Esophagus muscularis mucosa (tissue), 4 donors: ENCODE measurements around the gene C2CD3. TPM values are rescaled to one million over a fixed set of nuclear protein-coding genes. Genes with fewer than 3 reads are reported as not detected.

Experiments used
- DNase-seq: peaks from one replicate; pipeline ENCODE4 v3.0.0-alpha.2; 2017; ENCODE audit errors: extremely low spot score
- H3K27ac ChIP-seq, 4 donors: fragments of 200-600 bp; sonication (generic); replicated peaks in 1 of 4; 1 replicate in 3 of 4; 2 replicates in 1 of 4; pipeline ENCODE4 v1.5.1; 2016 to 2019; ENCODE audit warnings: mild to moderate bottlenecking in 1 of 4
- H3K27me3 ChIP-seq, 4 donors: fragments of 200-600 bp; sonication (generic); one replicate each; pipeline versions ENCODE4 v1.5.1 to v1.6.0; 2016 to 2019
- H3K36me3 ChIP-seq, 4 donors: fragments of 200-600 bp; sonication (generic); one replicate each; pipeline ENCODE4 v1.5.1; 2016 to 2019
- H3K4me1 ChIP-seq, 4 donors: fragments of 200-600 bp; sonication (generic); one replicate each; pipeline ENCODE4 v1.5.1; 2016 to 2019
- H3K4me3 ChIP-seq, 4 donors: fragments of 200-600 bp; sonication (generic); 1 replicate in 2 of 4; 2 replicates in 2 of 4; pipeline ENCODE4 v1.5.1; 2016 to 2019; ENCODE audit warnings: mild to moderate bottlenecking in 4 of 4, moderate library complexity in 1 of 4
- H3K9me3 ChIP-seq, 4 donors: fragments of 200-600 bp; sonication (generic); 1 replicate in 3 of 4; 2 replicates in 1 of 4; pipeline ENCODE4 v1.5.1; 2016 to 2019
- EP300 ChIP-seq: sonication (generic); formaldehyde crosslinking; IDR thresholded peaks from one replicate; pipeline ENCODE4 v1.6.1; 2017; ENCODE audit warnings: antibody characterized with exemption
- POLR2A ChIP-seq: fragments of 450-650 bp; IDR thresholded peaks from one replicate; pipeline ENCODE4 v1.6.1; 2017; ENCODE audit warnings: antibody characterized with exemption, moderate library complexity, mild to moderate bottlenecking, low read depth
- POLR2AphosphoS5 ChIP-seq, 2 donors: sonication (generic); formaldehyde crosslinking; IDR thresholded peaks; one replicate each; pipeline ENCODE4 v1.6.1; 2017; ENCODE audit warnings: antibody characterized with exemption in 2 of 2
- WGBS: methylation state at CpG from one replicate; pipeline ENCODE4 v1.1.5; 2018; 5-methylcytosine and 5-hydroxymethylcytosine counted together
- intact Hi-C: fragments of 100-400 bp; cut with DNase I; formaldehyde crosslinking; loops from one replicate; pipeline ENCODE4 v1.15.1; 2023
- total RNA-seq, 4 donors: library from RNA; depleted of rRNA; stranded (reverse); fragments of >200 nt; gene quantifications; one replicate each; pipeline versions ENCODE4 v1.1.0 to v1.2.1, GENCODE V29; 2016
- TF ChIP-seq, protein P1 (sequence below), 3 experiments: fragments of 200-600 bp in 2 of 3; fragments of 450-650 bp in 1 of 3; sonication (generic) in 2 of 3; IDR thresholded peaks; one replicate each; pipeline ENCODE4 v1.5.1; 2017 to 2019; ENCODE audit warnings: antibody characterized with exemption in 3 of 3, mild to moderate bottlenecking in 2 of 3, moderate library complexity in 1 of 3

Gene C2CD3
- total RNA-seq, 4 donors from 2014 or later: 17.9 to 31.5 (median 22.4) TPM

- intact Hi-C loops: no loop called here
- peak overlapping the region; percentile 68 to 76 (median 72) for H3K27ac ChIP-seq
- H3K4me1 ChIP-seq: peaks cover 24 to 36% (median 25%) of the 10 kb centered on the region in 4 donors
These were observed 151.6 kb downstream of the C2CD3 start for GRCh38 chr11:74019104-74019738.

DNA sequence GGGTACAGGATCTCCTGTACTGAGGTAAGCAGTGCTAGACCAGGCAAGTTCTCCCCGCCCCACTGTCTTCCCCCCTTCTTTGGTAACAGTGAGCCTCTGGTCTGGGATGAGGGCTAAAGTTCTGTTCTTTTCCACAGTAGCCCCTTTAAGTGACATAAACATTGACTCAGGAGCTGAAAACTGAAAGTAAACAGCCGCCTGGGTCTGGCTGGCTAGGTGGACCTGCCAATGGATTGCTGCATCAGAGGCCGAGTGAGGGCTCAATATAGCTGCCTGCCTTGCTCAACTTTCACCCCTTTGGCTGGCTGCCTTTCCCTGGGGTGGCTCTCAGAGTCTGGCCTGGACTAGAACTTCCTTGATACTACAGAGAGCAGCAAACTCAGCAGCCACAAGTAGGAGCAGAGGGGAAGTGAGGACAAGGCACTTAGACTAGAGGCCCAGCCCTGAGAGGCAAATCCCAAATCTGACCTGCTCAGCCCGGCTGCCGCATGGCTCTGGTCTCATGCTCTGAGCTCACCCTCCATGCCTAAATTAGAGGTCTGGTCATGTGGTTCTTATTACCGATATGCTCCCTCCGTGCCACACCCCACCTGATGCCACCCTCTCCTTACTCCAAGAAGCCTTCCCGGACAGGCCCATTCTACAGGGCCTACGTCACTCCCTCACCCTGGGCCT, 152.3 kb downstream of the C2CD3 start:
- 69% methylated on average over 7 of the region's 9 CpGs for WGBS
- H3K4me1 ChIP-seq: peaks cover 24 to 36% (median 25%) of the 10 kb centered on the region in 4 donors
- H3K4me3 ChIP-seq: no peak overlapping the region
- H3K27me3 ChIP-seq: no peaks in the 10 kb centered on the region
- no peaks in the 10 kb centered on the region for H3K9me3 ChIP-seq
- TF ChIP-seq POLR2A (no peak), POLR2AphosphoS5 (IDR thresholded peaks at IDR 0.05) (peak; percentile 55 to 62), EP300 (no peak)
- TF ChIP-seq, protein P1, sequence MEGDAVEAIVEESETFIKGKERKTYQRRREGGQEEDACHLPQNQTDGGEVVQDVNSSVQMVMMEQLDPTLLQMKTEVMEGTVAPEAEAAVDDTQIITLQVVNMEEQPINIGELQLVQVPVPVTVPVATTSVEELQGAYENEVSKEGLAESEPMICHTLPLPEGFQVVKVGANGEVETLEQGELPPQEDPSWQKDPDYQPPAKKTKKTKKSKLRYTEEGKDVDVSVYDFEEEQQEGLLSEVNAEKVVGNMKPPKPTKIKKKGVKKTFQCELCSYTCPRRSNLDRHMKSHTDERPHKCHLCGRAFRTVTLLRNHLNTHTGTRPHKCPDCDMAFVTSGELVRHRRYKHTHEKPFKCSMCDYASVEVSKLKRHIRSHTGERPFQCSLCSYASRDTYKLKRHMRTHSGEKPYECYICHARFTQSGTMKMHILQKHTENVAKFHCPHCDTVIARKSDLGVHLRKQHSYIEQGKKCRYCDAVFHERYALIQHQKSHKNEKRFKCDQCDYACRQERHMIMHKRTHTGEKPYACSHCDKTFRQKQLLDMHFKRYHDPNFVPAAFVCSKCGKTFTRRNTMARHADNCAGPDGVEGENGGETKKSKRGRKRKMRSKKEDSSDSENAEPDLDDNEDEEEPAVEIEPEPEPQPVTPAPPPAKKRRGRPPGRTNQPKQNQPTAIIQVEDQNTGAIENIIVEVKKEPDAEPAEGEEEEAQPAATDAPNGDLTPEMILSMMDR (IDR thresholded peaks at IDR 0.05): no peak
- intact Hi-C loops: no loop called here
- peak; percentile 97 for DNase-seq
- H3K36me3 ChIP-seq: peaks cover 0 to 51% (median 15%) of the 10 kb centered on the region in 4 donors
- H3K27ac ChIP-seq: peak overlapping the region; percentile 68 to 76 (median 72)

More at GRCh38 chr11:74019104-74019738, 151.6 kb downstream of the C2CD3 start:
- Histone ChIP-seq H3K36me3 (peaks cover 0 to 46% (median 8%) of the 10 kb centered on the region in 4 donors), H3K27me3 (no peaks in the 10 kb centered on the region), H3K9me3 (no peaks in the 10 kb centered on the region), H3K4me3 (no peak overlapping the region)
- WGBS: 65% methylated on average over 3 of the region's 4 CpGs
- no peak for DNase-seq
- no peak for TF ChIP-seq POLR2AphosphoS5 (IDR thresholded peaks at IDR 0.05)

DNA sequence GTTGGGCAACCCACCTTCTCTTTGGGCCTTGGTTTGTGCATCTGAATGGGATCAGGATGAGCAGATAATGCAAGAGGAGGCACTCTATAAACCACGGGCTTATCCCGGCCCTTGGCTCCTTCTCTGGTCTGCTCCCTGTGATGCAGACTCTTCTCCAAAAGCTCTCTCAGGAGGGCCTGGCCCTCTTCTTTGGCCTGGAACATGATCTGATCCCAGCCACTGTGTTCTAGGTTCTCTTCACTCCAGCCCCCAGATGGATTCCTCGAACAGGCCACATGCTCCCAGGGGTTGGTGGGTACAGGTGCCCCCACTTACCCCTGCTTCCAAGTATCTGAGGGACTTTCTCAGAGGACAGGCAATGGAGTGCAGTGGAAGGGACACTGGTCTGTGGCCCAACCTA, 153.2 kb downstream of the C2CD3 start:
- no peak for TF ChIP-seq EP300
- H3K27ac ChIP-seq: peak overlapping the region; percentile 68 to 76 (median 72)
- H3K4me1 ChIP-seq: peaks cover 24 to 36% (median 25%) of the 10 kb centered on the region in 4 donors
- H3K36me3 ChIP-seq: peaks cover 0 to 51% (median 18%) of the 10 kb centered on the region in 4 donors
- 85% methylated on average over 2 of the region's 3 CpGs for WGBS
- no peaks in the 10 kb centered on the region for H3K27me3 ChIP-seq
- intact Hi-C loops: no loop called here
- DNase-seq: no peak
- no peak overlapping the region for H3K4me3 ChIP-seq
- no peaks in the 10 kb centered on the region for H3K9me3 ChIP-seq

DNA sequence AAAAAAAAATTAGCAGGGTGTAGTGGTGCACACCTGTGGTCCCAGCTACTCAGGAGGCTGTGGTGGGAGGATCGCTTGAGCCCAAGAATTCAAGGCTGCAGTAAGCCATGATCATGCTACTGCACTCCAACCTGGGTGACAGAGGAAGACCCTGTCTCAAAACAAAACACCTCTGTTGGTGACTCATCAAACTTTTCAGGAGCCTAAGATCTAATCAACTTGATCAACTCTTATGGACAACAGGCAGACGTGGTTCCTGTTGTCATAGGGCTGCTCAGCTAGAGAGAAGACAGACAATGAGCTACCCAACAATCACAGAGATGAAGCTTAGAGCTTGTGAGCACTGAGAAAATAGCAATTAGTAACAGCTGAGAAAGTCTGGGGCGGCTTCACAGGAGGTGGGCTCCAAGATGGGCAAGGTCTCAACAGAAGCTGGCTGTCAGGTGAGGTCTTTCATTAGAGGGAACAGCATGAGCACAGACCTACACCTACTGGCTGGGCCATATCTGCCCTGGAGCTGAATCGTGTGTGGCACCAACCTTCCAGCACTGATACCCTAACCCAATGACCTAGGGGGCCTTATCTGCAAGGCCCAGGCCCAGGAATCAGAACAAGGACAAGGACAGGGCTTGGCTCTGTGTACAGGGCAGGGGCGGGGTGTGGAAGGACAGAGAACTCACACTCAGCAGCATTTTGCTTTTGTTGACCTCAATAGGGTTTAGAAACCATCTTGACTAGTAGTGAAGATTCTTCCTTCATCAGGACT, 154.7 kb downstream of the C2CD3 start:
- TF ChIP-seq EP300 (no peak), POLR2A (no peak), POLR2AphosphoS5 (IDR thresholded peaks at IDR 0.05) (no peak)
- H3K9me3 ChIP-seq: no peaks in the 10 kb centered on the region
- 98% methylated on average over 5 of the region's 5 CpGs for WGBS
- no peak for DNase-seq
- intact Hi-C loops: no loop called here
- peaks cover 0 to 58% (median 20%) of the 10 kb centered on the region in 4 donors for H3K36me3 ChIP-seq
- peaks cover 27 to 43% (median 29%) of the 10 kb centered on the region in 4 donors for H3K4me1 ChIP-seq
- H3K27me3 ChIP-seq: no peaks in the 10 kb centered on the region
- no peak overlapping the region for H3K4me3 ChIP-seq
- no peak overlapping the region for H3K27ac ChIP-seq

- Histone ChIP-seq H3K36me3 (peaks cover 0 to 57% (median 20%) of the 10 kb centered on the region in 4 donors), H3K27me3 (no peaks in the 10 kb centered on the region), H3K27ac (no peak overlapping the region), H3K9me3 (no peaks in the 10 kb centered on the region), H3K4me3 (no peak overlapping the region), H3K4me1 (peaks cover 26 to 34% (median 29%) of the 10 kb centered on the region in 4 donors)
- no peak for DNase-seq
- 79% methylated on average over 2 of the region's 2 CpGs for WGBS
- intact Hi-C loops: no loop called here
- TF ChIP-seq, protein P1 (IDR thresholded peaks at IDR 0.05): no peak
- TF ChIP-seq POLR2AphosphoS5 (IDR thresholded peaks at IDR 0.05) (no peak), POLR2A (no peak), EP300 (no peak)
These were observed 155.9 kb downstream of the C2CD3 start for GRCh38 chr11:74014880-74015279.

DNA sequence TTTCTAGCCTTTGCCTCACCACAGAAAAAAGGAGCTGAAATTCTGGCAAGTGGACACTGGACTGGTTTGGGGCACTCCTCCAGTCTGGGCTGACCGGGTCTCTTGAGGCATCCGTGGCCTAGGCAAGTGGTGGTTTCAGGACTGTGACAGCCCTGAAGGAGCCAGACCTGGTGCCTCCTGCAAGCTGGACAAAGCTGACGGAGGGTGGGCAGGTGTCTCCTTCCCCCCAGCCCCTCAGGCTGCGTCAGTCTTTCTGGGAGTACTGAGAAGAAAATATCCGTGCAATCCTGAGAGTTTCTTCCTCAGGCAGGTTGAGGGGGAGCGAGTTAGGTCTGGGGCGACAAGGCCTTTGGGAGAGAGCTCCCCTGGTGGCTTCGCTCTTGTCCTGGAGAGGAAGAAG, 157.7 kb downstream of the C2CD3 start:
- Histone ChIP-seq H3K27ac (no peak overlapping the region), H3K4me1 (peaks cover 11 to 22% (median 14%) of the 10 kb centered on the region in 4 donors), H3K27me3 (no peaks in the 10 kb centered on the region), H3K36me3 (peaks cover 0 to 56% (median 20%) of the 10 kb centered on the region in 4 donors), H3K4me3 (no peak overlapping the region), H3K9me3 (no peaks in the 10 kb centered on the region)
- WGBS: 95% methylated on average over 8 of the region's 8 CpGs
- TF ChIP-seq POLR2AphosphoS5 (IDR thresholded peaks at IDR 0.05): no peak
- TF ChIP-seq POLR2A: no peak
- no peak for TF ChIP-seq EP300
- no peak for DNase-seq
- intact Hi-C loops: no loop called here
